H1 (cell line): ENCODE data around the gene GRM5. TPM values are rescaled to one million over a fixed set of nuclear protein-coding genes. Genes with fewer than 3 reads are reported as not detected.

Experiments
- CTCF ChIA-PET: fragments of 300-600 bp; sonication (Branson Sonifier 250); formaldehyde crosslinking; loops from one replicate; lab custom pipeline; 2021; ENCODE audit not compliant: partially characterized antibody; lab: Charles Lee
- POLR2A ChIA-PET: fragments of 300-600 bp; sonication (Branson Sonifier 250); formaldehyde crosslinking; loops from one replicate; lab custom pipeline; 2021; ENCODE audit warnings: inconsistent platforms; ENCODE audit not compliant: partially characterized antibody; lab: Charles Lee
- DNase-seq, 2 experiments: peaks; one replicate each; pipeline versions ENCODE4 v3.0.0 to v3.0.0-alpha.2; 2010 to 2022; ENCODE audit warnings: low spot score in 2 of 2, low read depth in 1 of 2, mixed read lengths in 1 of 2
- FAIRE-seq: peaks from 2 replicates; lab custom pipeline; 2011; peaks lifted over from hg19 to GRCh38; lab: Jason Lieb, UNC
- H2AFZ ChIP-seq: 2 replicates; pipeline ENCODE4 v1.8.1; 2012; ENCODE audit warnings: low read length, inconsistent platforms
- H2AK5ac ChIP-seq: 2 replicates; pipeline ENCODE4 v1.6.1; 2013; ENCODE audit warnings: low read depth, low read length
- H2BK120ac ChIP-seq: replicated peaks from 2 replicates; pipeline ENCODE3; 2013; ENCODE audit warnings: low read depth, low read length, inconsistent platforms
- H2BK12ac ChIP-seq: 2 replicates; pipeline ENCODE4 v1.6.1; 2013; ENCODE audit warnings: low read depth, low read length
- H2BK15ac ChIP-seq: 2 replicates; pipeline ENCODE4 v1.6.1; 2013; ENCODE audit warnings: low read length
- H2BK20ac ChIP-seq: 2 replicates; pipeline ENCODE4 v1.6.1; 2013; ENCODE audit warnings: low read length
- H2BK5ac ChIP-seq: 2 replicates; pipeline ENCODE4 v1.6.1; 2013; ENCODE audit warnings: low read depth, low read length
- H3K14ac ChIP-seq: 2 replicates; pipeline ENCODE4 v1.6.1; 2013; ENCODE audit warnings: inconsistent platforms; ENCODE audit not compliant: insufficient read length
- H3K18ac ChIP-seq: 2 replicates; pipeline ENCODE4 v1.6.1; 2013; ENCODE audit warnings: low read length; ENCODE audit errors: extremely low read depth
- H3K23ac ChIP-seq: 2 replicates; pipeline ENCODE4 v1.6.1; 2013; ENCODE audit warnings: inconsistent platforms; ENCODE audit not compliant: insufficient read length
- H3K23me2 ChIP-seq: 2 replicates; pipeline ENCODE4 v1.6.1; 2013; ENCODE audit warnings: low read depth, low read length
- H3K27ac ChIP-seq: 2 replicates; pipeline ENCODE4 v1.6.1; 2011; ENCODE audit warnings: low read depth, low read length, inconsistent platforms
- H3K27me3 ChIP-seq, 4 experiments: replicated peaks in 1 of 4; 1 replicate in 1 of 4; 2 replicates in 3 of 4; pipeline versions ENCODE4 v1.6.1 to v1.8.1; 2011 to 2013; ENCODE audit warnings: low read length in 3 of 4, mild to moderate bottlenecking in 3 of 4, inconsistent platforms in 2 of 4, mixed read lengths in 2 of 4, moderate library complexity in 1 of 4; ENCODE audit not compliant: control insufficient read depth in 3 of 4, insufficient read depth in 3 of 4; ENCODE audit errors: extremely low read depth in 1 of 4
- H3K36me3 ChIP-seq, 4 experiments: 2 replicates each; pipeline versions ENCODE4 v1.6.1 to v1.8.1; 2011 to 2013; ENCODE audit warnings: mild to moderate bottlenecking in 4 of 4, low read length in 3 of 4, moderate library complexity in 2 of 4, control low read depth in 1 of 4, inconsistent platforms in 1 of 4; ENCODE audit not compliant: insufficient read depth in 4 of 4, control insufficient read depth in 2 of 4
- H3K4ac ChIP-seq: replicated peaks from 2 replicates; pipeline ENCODE3; 2013; ENCODE audit warnings: low read length, low read depth, mixed read lengths, inconsistent platforms; ENCODE audit not compliant: insufficient read length
- H3K4me1 ChIP-seq, 4 experiments: replicated peaks in 1 of 4; 1 replicate in 1 of 4; 2 replicates in 3 of 4; pipeline versions ENCODE4 v1.6.1 to v1.8.1; 2011 to 2013; ENCODE audit warnings: low read length in 3 of 4, inconsistent platforms in 2 of 4, mixed read lengths in 1 of 4; ENCODE audit not compliant: insufficient read depth in 4 of 4, control insufficient read depth in 3 of 4
- H3K4me2 ChIP-seq, 2 experiments: 2 replicates each; pipeline versions ENCODE4 v1.6.1 to v1.8.1; 2011 to 2013; ENCODE audit warnings: low read depth in 2 of 2, low read length in 2 of 2, control low read depth in 1 of 2, inconsistent platforms in 1 of 2, mild to moderate bottlenecking in 1 of 2; ENCODE audit not compliant: insufficient read depth in 1 of 2
- H3K4me3 ChIP-seq, 4 experiments: fragments of 200-600, 300-600 bp in 1 of 4; sonication (generic), shearing (Covaris generic), sonication (Bioruptor Twin) in 1 of 4; 2 replicates each; pipeline versions ENCODE4 v1.5.1 to v1.8.1; 2011 to 2016; ENCODE audit warnings: low read length in 4 of 4, low read depth in 3 of 4, control low read depth in 2 of 4, inconsistent platforms in 2 of 4, mild to moderate bottlenecking in 2 of 4, mixed read lengths in 1 of 4, moderate library complexity in 1 of 4; ENCODE audit not compliant: insufficient read depth in 2 of 4; ENCODE audit errors: extremely low read depth in 1 of 4
- H3K56ac ChIP-seq: replicated peaks from 2 replicates; pipeline ENCODE3; 2013; ENCODE audit warnings: low read depth, mild to moderate bottlenecking, mixed read lengths, low read length, inconsistent platforms; ENCODE audit not compliant: insufficient read length
- H3K79me1 ChIP-seq: 2 replicates; pipeline ENCODE4 v1.6.1; 2013; ENCODE audit warnings: low read depth, low read length, control low read depth
- H3K79me2 ChIP-seq, 2 experiments: 2 replicates each; pipeline versions ENCODE4 v1.6.1 to v1.8.1; 2012 to 2013; ENCODE audit warnings: low read length in 2 of 2, mild to moderate bottlenecking in 2 of 2, inconsistent platforms in 1 of 2; ENCODE audit not compliant: insufficient read depth in 2 of 2, control insufficient read depth in 1 of 2
- H3K9ac ChIP-seq, 4 experiments: replicated peaks in 1 of 4; 1 replicate in 1 of 4; 2 replicates in 3 of 4; pipeline versions ENCODE4 v1.6.1 to v1.8.1; 2011 to 2013; ENCODE audit warnings: low read depth in 3 of 4, low read length in 3 of 4, control low read depth in 2 of 4, mild to moderate bottlenecking in 2 of 4, moderate library complexity in 2 of 4, inconsistent platforms in 1 of 4; ENCODE audit errors: extremely low read depth in 1 of 4
- H3K9me3 ChIP-seq, 2 experiments: 2 replicates each; pipeline versions ENCODE4 v1.6.1 to v1.8.1; 2012 to 2013; ENCODE audit warnings: mild to moderate bottlenecking in 2 of 2, moderate library complexity in 2 of 2, control low read depth in 1 of 2, inconsistent platforms in 1 of 2, low read depth in 1 of 2, low read length in 1 of 2, mixed read lengths in 1 of 2; ENCODE audit not compliant: insufficient read depth in 2 of 2
- H4K20me1 ChIP-seq, 2 experiments: replicated peaks in 1 of 2; 2 replicates each; pipeline versions ENCODE3 to v1.8.1; 2011 to 2013; ENCODE audit warnings: inconsistent platforms in 2 of 2, low read length in 2 of 2, mild to moderate bottlenecking in 1 of 2; ENCODE audit not compliant: insufficient read depth in 2 of 2, control insufficient read depth in 1 of 2
- H4K5ac ChIP-seq: 2 replicates; pipeline ENCODE4 v1.6.1; 2013; ENCODE audit warnings: low read length, low read depth, mixed read lengths, inconsistent platforms; ENCODE audit not compliant: insufficient read length
- H4K8ac ChIP-seq: 2 replicates; pipeline ENCODE4 v1.8.0; 2013; ENCODE audit warnings: mild to moderate bottlenecking, moderate library complexity, low read length, inconsistent platforms; ENCODE audit not compliant: insufficient read depth; ENCODE audit errors: extremely low read depth
- H4K91ac ChIP-seq: replicated peaks from 2 replicates; pipeline ENCODE3; 2013; ENCODE audit warnings: low read length, mixed read lengths, inconsistent platforms; ENCODE audit not compliant: insufficient read length
- KDM4A ChIP-seq: IDR thresholded peaks from one replicate; pipeline ENCODE4 v1.7.1; 2012; ENCODE audit warnings: low read depth, mild to moderate bottlenecking, moderate library complexity, low read length, inconsistent platforms; ENCODE audit not compliant: severe bottlenecking
- polyA plus RNA-seq, 7 experiments: library from polyadenylated mRNA; depleted of rRNA in 3 of 7; stranded (reverse) in 5 of 7; unstranded in 2 of 7; fragments of >200 nt in 5 of 7; fragments of 200-250 nt in 2 of 7; gene quantifications; 1 replicate in 5 of 7; 2 replicates in 1 of 7; 4 replicates in 1 of 7; pipeline versions ENCODE4 v1.2.1 to v1.2.3, GENCODE V29; 2011 to 2013; ENCODE audit warnings: missing spikeins in 2 of 7, mixed read lengths in 2 of 7
- total RNA-seq: library from RNA; stranded (reverse); fragmentation: NEBNext Ultra II Directional; extraction: Animal tissue kit (Norgen Biotek cat#: 25700); gene quantifications from 2 replicates; pipeline ENCODE4 v1.2.1, GENCODE V29; 2021

The GRM5 gene
- total and polyA plus RNA-seq, 2 of the 8 experiments (the other 6 are each of a cell fraction or from before 2014, with no cell fraction given) = 0.15 to 0.43 TPM

DNA sequence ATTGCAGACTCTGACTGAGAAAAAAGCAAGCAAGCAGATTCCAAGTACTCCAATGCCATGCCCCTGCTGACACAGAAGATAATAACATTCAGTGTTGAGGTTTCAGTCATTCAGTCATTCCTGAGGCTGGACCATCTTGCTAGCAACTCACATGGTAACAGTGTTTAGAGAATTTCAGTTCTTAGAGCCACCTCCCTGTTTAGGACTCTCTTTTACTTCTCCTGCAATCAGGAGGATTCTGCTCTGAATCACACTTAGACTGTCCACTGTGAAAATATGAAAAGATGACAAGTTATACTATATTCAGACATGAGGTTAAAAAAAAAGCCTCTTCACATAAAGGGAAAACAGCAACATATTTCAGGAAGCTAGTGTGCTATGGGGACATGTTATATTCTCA lies 544.4 kb downstream of the GRM5 start:
- H2BK15ac ChIP-seq = no peak overlapping the region
- H2BK12ac ChIP-seq = no peak overlapping the region
- H3K27ac ChIP-seq = no peak overlapping the region
- H3K18ac ChIP-seq = no peak overlapping the region
- H3K4ac ChIP-seq = no peak overlapping the region
- H4K20me1 ChIP-seq = no peaks in the 10 kb centered on the region
- H2BK20ac ChIP-seq = no peak overlapping the region
- H3K23me2 ChIP-seq = no peaks in the 10 kb centered on the region
- DNase-seq (no peak), FAIRE-seq (no peak)
- H3K4me1 ChIP-seq = peaks cover 0 to 6% (median 4%) of the 10 kb centered on the region in 4 experiments; a peak in 3 of 7 replicates
- no peak overlapping the region for H2AK5ac ChIP-seq
- H3K36me3 ChIP-seq = no peaks in the 10 kb centered on the region
- no peaks in the 10 kb centered on the region for H3K79me1 ChIP-seq
- no peak overlapping the region for H3K56ac ChIP-seq
- H2AFZ ChIP-seq = peak overlapping the region; percentile 56; the same call in 1 of the 2 replicates
- H3K4me3 ChIP-seq = no peak overlapping the region
- no peak overlapping the region for H4K5ac ChIP-seq
- CTCF ChIA-PET = interaction anchor here (0.6 to 1.3 kb wide), 6 partner anchors 15 to 505 kb away, joined by 3 to 5 read pairs (median 4); no protein-coding TSS in a partner anchor
- no peaks in the 10 kb centered on the region for H3K27me3 ChIP-seq
- H3K9ac ChIP-seq = no peak overlapping the region
- no peaks in the 10 kb centered on the region for H3K79me2 ChIP-seq
- H4K8ac ChIP-seq = no peak overlapping the region
- H2BK120ac ChIP-seq = no peak overlapping the region
- no peak overlapping the region for H4K91ac ChIP-seq
- no peak overlapping the region for H2BK5ac ChIP-seq
- no peak overlapping the region for H3K4me2 ChIP-seq
- no peak for TF ChIP-seq KDM4A
- no peak overlapping the region for H3K23ac ChIP-seq
- POLR2A ChIA-PET = no interaction called here
- H3K14ac ChIP-seq = no peak overlapping the region
- no peaks in the 10 kb centered on the region for H3K9me3 ChIP-seq
